Left ventricle myocardium inferior (tissue), 1 donor: Measurements from ENCODE around the gene PDCD2L. TPM values are rescaled to one million over a fixed set of nuclear protein-coding genes. Genes with fewer than 3 reads are reported as not detected.

Experiments
- DNase-seq: peaks from one replicate; pipeline ENCODE4 v3.0.0-alpha.2; 2020
- H3K27ac ChIP-seq: fragments of 200-600 bp; replicated peaks from 2 replicates; pipeline ENCODE4 v1.8.0; 2021
- H3K27me3 ChIP-seq: fragments of 200-600 bp; 2 replicates; pipeline ENCODE4 v1.8.0; 2021; ENCODE audit warnings: low read depth
- H3K36me3 ChIP-seq: fragments of 200-600 bp; 2 replicates; pipeline ENCODE4 v1.8.0; 2021
- H3K4me1 ChIP-seq: fragments of 200-600 bp; 2 replicates; pipeline ENCODE4 v1.8.0; 2021
- H3K4me3 ChIP-seq: fragments of 200-600 bp; 2 replicates; pipeline ENCODE4 v1.8.0; 2021; ENCODE audit warnings: mild to moderate bottlenecking, moderate library complexity
- H3K9me3 ChIP-seq: fragments of 200-600 bp; replicated peaks from 2 replicates; pipeline ENCODE4 v1.8.0; 2021
- CTCF ChIP-seq: fragments of 200-600 bp; IDR thresholded peaks from 2 replicates; pipeline ENCODE4 v1.8.0; 2021; ENCODE audit warnings: antibody characterized with exemption, mild to moderate bottlenecking, borderline replicate concordance
- intact Hi-C: fragments of 100-400 bp; cut with micrococcal nuclease; formaldehyde crosslinking; loops from one replicate; pipeline ENCODE4 v1.11.0; 2022
- total RNA-seq: library from RNA; stranded (reverse); fragmentation: NEBNext Ultra II Directional; extraction: Animal tissue kit (Norgen Biotek cat#: 25700); gene quantifications from one replicate; pipeline ENCODE4 v1.2.1, GENCODE V29; 2021
- donor health status: DM: no; HTN: yes; CAD: no; lungs with severe emphysema.

Gene PDCD2L
- total RNA-seq, 1 donor from 2014 or later = 12.8 TPM

GRCh38 chr19:34364462-34364829, 39.8 kb upstream of the PDCD2L start:
- Histone ChIP-seq H3K9me3 (no peaks in the 10 kb centered on the region), H3K4me1 (peaks cover 53% of the 10 kb centered on the region), H3K36me3 (peaks cover 33% of the 10 kb centered on the region), H3K4me3 (peak overlapping the region; percentile 96), H3K27me3 (no peaks in the 10 kb centered on the region), H3K27ac (peak overlapping the region; percentile 94)
- intact Hi-C loops = no loop called here
- no peak for DNase-seq
- TF ChIP-seq CTCF = no peak

DNA sequence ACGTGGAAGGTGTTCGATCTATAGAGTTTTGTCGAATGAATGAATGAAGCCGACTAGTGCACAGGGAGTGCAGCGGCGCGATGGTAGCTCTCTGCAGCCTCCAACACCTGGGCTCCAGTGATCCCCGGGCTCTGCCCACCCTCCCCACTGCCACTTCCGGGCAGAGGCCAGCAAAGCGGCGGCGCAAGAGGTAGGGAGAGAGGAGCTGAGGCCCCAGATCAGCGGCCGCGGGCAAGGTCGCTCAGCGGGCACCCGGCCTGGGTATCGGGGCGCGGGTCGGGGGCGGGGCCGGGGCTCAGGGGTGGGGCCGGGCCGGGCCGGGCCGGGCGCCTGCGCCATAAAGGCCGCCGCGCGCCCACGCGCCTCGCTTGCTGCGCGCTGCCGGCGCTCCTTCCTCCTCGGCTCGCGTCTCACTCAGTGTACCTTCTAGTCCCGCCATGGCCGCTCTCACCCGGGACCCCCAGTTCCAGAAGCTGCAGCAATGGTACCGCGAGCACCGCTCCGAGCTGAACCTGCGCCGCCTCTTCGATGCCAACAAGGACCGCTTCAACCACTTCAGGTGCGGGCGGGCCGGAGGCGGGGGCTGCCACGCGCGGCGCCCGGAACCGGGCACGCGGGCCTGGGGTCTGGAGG, 39.3 kb upstream of the PDCD2L start, which contains the start of gene GPI:
TSS of gene GPI (plus strand) at position 367 of the 633 bp plus-strand sequence. CDS start at position 438, 71 bp downstream.
- no peaks in the 10 kb centered on the region for H3K27me3 ChIP-seq
- peak within 1 kb of the TSS; percentile 94 for H3K27ac ChIP-seq
- H3K4me3 ChIP-seq = peak within 1 kb of the TSS; percentile 96
- DNase-seq = peak; percentile 68
- H3K9me3 ChIP-seq = no peaks in the 10 kb centered on the region
- TF ChIP-seq CTCF = no peak
- H3K36me3 ChIP-seq = peaks cover 38% of the 10 kb centered on the region
- intact Hi-C loops = no loop called here
- H3K4me1 ChIP-seq = peaks cover 55% of the 10 kb centered on the region

DNA sequence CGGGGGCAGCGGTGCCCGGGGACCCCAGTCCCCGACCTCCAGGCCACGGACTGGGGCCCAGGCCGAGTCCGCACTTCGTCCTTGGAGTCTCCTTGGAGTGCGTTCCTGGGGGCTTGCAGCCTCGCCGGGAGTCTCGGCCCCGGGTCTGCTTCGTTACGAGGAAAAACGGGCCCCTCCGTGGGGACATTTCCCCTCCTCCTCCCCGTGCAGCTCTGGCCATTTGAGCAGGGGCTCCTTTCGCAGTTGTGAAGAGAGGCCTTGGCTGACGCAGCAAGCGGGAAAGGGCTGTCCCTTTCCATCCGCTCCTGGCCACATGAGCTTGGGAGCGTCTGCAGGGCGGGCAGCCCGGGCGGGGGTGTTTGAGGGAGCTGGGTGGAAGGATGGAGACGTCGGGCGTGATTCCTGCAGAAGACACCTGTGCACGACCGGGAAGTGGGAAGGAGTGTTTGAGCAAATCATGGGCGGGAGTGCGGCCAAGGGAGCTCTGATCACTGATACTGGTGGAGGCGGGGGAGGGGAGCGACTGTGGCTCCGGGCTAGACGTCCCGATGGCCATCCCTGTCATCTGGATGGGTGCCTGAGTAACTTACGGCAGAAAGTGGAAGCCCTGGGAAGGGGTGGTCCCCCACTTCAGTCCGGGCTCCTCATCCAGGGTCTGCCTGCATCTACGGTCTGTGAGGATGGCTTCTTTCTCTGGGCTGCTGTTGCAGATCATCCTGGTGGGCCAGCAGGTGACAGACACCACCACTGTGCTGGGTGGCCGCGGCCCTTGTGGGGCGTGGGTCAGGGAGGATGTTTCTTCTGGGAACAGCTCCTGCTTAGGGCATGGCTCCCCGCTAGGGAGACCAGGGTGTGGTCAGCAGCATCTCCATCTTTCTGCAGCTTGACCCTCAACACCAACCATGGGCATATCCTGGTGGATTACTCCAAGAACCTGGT, 38.5 kb upstream of the PDCD2L start:
- H3K4me3 ChIP-seq = peak overlapping the region; percentile 96
- no peak for TF ChIP-seq CTCF
- intact Hi-C loops = no loop called here
- H3K27ac ChIP-seq = peak overlapping the region; percentile 94
- H3K27me3 ChIP-seq = no peaks in the 10 kb centered on the region
- peaks cover 63% of the 10 kb centered on the region for H3K4me1 ChIP-seq
- peaks cover 46% of the 10 kb centered on the region for H3K36me3 ChIP-seq
- H3K9me3 ChIP-seq = no peaks in the 10 kb centered on the region
- DNase-seq = peak; percentile 57

DNA sequence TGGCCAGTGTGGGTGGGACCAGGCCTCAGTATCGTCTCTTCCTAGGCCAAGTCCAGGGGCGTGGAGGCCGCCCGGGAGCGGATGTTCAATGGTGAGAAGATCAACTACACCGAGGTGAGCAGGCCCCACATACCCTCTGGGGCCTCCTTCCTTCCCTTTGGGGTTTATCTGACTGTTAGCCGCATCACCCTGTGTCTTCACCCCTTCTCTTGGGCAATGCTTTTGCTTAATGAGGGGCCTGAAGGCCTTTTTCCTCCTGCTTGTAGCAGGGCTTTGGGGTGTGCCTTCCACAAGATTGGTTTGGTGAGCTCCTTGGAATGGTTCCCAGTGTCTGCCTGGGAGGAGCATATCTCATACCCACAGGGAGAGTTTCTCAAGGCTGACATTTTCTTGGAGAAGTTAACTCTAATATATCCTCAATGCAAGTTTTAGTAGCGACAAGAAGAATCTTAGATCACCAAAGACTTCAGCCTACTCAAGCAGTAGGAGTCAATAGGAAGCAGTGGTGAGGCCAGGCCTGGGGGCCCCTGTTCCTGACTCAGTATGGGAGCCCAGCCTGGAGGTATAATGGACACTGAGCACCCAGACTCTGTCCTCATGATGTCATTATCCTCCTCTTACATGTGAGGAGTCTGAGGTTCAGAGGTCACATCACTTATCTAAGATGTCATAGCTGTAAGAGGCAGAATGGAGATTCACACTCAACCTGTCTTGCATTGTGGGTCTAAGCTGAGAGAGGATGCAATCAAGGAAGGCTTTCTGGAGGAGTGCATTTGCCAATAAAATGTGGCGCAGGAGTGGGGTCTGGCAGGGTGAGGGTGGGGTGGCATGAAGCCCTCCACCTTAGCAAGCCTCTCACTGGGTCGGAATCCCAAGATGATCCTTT, 37.2 kb upstream of the PDCD2L start:
- intact Hi-C loops = no loop called here
- DNase-seq = no peak
- Histone ChIP-seq H3K27ac (peak overlapping the region; percentile 94), H3K27me3 (no peaks in the 10 kb centered on the region), H3K4me3 (peak overlapping the region; percentile 96), H3K9me3 (no peaks in the 10 kb centered on the region), H3K4me1 (peaks cover 71% of the 10 kb centered on the region), H3K36me3 (peaks cover 57% of the 10 kb centered on the region)
- no peak for TF ChIP-seq CTCF

DNA sequence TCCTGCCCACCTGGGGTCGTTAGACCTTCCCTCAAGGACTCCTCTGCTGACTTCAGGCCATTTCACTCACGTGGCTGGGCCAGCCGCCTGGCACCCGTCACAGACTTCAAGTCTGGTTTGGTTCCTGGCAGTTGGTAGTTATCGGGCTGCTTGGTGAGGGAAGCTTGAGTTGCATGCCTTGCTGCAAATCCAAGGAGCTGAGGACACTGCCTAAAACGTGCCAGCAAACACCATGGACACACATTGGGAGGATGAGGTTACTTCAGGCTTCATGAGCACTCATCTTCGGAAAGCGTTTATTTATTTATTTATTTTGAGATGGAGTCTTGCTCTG, 36.6 kb upstream of the PDCD2L start:
- no peaks in the 10 kb centered on the region for H3K9me3 ChIP-seq
- no peak for DNase-seq
- no peaks in the 10 kb centered on the region for H3K27me3 ChIP-seq
- H3K27ac ChIP-seq = peak overlapping the region; percentile 94
- intact Hi-C loops = no loop called here
- H3K4me1 ChIP-seq = peaks cover 71% of the 10 kb centered on the region
- peaks cover 63% of the 10 kb centered on the region for H3K36me3 ChIP-seq
- no peak for TF ChIP-seq CTCF
- H3K4me3 ChIP-seq = peak overlapping the region; percentile 96
